GM12873 (cell line): ENCODE measurements around the gene METAP2.

ENCODE experiments used
- TF ChIP-seq, protein P1 (sequence below): IDR thresholded peaks from 2 replicates; pipeline ENCODE4 v1.5.1; 2012; ENCODE audit warnings: low read depth, mild to moderate bottlenecking, moderate library complexity, low read length, control low read depth; ENCODE audit not compliant: insufficient read depth; ENCODE audit errors: missing control alignments

Gene METAP2

DNA sequence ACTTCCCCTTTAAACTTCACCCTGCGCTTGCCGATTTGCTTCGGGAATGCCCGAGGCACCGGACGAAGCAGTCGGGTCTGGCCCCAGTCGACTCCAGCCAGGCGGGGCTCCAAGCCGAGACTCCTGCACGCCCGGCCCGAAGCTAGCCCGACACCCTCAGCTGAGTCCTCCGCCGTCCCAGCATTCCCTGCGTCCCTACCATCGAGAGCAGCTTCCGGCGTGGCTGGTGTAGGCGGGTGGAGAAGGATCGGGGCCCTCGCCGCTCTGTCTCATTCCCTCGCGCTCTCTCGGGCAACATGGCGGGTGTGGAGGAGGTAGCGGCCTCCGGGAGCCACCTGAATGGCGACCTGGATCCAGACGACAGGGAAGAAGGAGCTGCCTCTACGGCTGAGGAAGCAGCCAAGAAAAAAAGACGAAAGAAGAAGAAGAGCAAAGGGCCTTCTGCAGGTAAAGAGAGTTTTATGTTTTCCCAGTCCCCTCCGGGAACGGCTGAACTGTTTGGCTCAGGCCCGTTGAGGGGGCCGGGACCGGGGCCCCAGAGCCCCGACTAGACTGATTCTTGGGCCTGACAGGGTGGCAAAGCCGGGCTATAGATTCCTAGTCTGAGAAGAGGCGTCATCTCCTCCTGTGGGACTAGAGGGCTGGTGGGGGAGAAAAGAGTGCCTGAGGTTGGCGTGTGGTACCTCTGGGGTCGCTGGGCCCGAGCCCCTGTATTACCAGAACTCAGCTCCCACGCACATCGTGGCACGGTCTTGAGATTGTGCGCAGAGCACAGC is at the start of gene METAP2:
Gene METAP2 (plus strand): TSS at position 269 of the 776 bp plus-strand sequence. CDS start 28 bp downstream, at position 297.
- TF ChIP-seq, protein P1, sequence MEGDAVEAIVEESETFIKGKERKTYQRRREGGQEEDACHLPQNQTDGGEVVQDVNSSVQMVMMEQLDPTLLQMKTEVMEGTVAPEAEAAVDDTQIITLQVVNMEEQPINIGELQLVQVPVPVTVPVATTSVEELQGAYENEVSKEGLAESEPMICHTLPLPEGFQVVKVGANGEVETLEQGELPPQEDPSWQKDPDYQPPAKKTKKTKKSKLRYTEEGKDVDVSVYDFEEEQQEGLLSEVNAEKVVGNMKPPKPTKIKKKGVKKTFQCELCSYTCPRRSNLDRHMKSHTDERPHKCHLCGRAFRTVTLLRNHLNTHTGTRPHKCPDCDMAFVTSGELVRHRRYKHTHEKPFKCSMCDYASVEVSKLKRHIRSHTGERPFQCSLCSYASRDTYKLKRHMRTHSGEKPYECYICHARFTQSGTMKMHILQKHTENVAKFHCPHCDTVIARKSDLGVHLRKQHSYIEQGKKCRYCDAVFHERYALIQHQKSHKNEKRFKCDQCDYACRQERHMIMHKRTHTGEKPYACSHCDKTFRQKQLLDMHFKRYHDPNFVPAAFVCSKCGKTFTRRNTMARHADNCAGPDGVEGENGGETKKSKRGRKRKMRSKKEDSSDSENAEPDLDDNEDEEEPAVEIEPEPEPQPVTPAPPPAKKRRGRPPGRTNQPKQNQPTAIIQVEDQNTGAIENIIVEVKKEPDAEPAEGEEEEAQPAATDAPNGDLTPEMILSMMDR = no peak

- TF ChIP-seq, protein P1 = no peak
Observed at GRCh38 chr12:95424271-95424994, 49.5 kb upstream of the METAP2 start.

DNA sequence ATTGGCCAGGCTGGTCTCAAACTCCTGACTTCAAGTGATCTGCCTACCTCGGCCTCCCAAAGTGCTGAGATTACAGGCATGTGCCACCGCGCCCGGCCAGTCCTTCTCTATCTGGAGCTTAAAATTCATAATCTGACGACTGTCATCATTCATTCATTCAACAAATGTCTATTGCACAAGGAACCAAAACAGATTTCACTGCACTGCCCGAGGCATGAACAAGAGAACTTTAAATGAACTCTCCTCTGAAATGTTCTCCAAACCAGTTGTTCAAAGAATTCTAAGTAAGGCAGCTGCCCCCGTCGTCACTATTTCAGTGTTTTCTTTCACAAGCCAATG is 44.8 kb upstream of the METAP2 start:
- TF ChIP-seq, protein P1 = no peak

- TF ChIP-seq, protein P1 = no peak
Observed at GRCh38 chr12:95431120-95431519, 42.8 kb upstream of the METAP2 start.

GRCh38 chr12:95435355-95435754 is 38.6 kb upstream of the METAP2 start:
- TF ChIP-seq, protein P1 = no peak

DNA sequence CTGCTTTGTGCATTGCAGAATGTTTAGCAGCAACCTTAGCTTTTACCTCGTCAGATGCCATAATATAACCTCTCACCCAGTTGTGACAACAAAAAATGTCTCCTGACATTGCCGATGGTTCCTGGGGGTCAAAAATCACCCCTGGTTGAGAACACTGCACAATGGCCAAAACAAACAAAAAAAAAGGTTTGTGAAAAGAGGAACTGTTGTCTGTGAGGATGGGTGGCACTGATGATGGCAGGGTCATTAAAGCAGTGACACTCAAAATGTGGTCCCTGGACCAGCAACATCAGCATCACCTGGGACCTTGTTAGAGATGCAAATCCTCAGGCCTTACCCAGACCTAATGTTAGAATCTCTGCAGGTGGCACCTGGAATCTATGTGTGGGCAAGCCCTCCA is 36.4 kb upstream of the METAP2 start:
- TF ChIP-seq, protein P1 = no peak

- TF ChIP-seq, protein P1 = no peak
Observed at GRCh38 chr12:95439461-95440230, 34.3 kb upstream of the METAP2 start.
